Activated naive CD8-positive, alpha-beta T cell treated with anti-CD3 and anti-CD28 coated beads, Interleukin-2, amount 50 U/mL, for 24 hours (primary cell): ENCODE measurements around the gene PRSS12.

Experiments
- ATAC-seq: fragments of 150-1000 bp; cut with Tn5 transposase; one replicate; pipeline ENCODE4 v1.10.0; 2021
- DNase-seq: peaks from one replicate; pipeline ENCODE4 v3.0.0; 2021
- H3K27ac Mint-ChIP-seq: one replicate; pipeline ENCODE4 v1.8.0; 2021; ENCODE audit warnings: mild to moderate bottlenecking, mixed read lengths
- H3K27me3 Mint-ChIP-seq: one replicate; pipeline ENCODE4 v1.8.0; 2021; ENCODE audit warnings: mixed read lengths
- H3K36me3 Mint-ChIP-seq: one replicate; pipeline ENCODE4 v1.8.0; 2021; ENCODE audit warnings: low read depth, mixed read lengths
- H3K4me1 Mint-ChIP-seq: one replicate; pipeline ENCODE4 v1.8.0; 2021; ENCODE audit warnings: mixed read lengths
- H3K4me3 Mint-ChIP-seq: one replicate; pipeline ENCODE4 v1.8.0; 2021; ENCODE audit warnings: mild to moderate bottlenecking, moderate library complexity, mixed read lengths
- H3K9me3 Mint-ChIP-seq: one replicate; pipeline ENCODE4 v1.8.0; 2021; ENCODE audit warnings: mixed read lengths

PRSS12 gene

GRCh38 chr4:118265312-118266144 is 87.3 kb downstream of the PRSS12 start:
- Mint-ChIP-seq H3K4me3 (peak overlapping the region; percentile 38), H3K4me1 (peaks cover 2% of the 10 kb centered on the region), H3K36me3 (no peaks in the 10 kb centered on the region), H3K9me3 (no peaks in the 10 kb centered on the region), H3K27me3 (peaks cover 6% of the 10 kb centered on the region), H3K27ac (no peak overlapping the region)
- DNase-seq: peak; percentile 33
- ATAC-seq: peak; percentile 42

DNA sequence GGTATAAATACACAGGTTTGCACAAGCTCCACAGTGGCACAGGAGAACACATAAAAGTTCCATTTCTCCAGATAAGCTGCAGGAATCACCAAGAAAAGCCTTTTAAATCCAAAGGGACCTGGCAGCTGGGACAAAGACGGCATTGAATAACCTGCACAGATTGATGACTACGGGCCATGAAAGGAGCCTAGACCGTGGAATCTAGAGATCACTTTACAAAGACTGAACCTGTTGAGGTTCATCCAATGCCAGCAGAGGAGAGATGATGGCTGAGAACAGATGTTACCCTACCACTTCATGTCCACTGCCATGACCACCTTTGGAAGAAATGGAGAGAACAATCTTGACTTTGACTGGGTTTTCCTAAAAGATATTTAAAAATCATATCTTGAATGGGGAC is 88.7 kb downstream of the PRSS12 start:
- ATAC-seq (no peak), DNase-seq (no peak)
- Mint-ChIP-seq H3K36me3 (no peaks in the 10 kb centered on the region), H3K9me3 (no peaks in the 10 kb centered on the region), H3K27ac (no peak overlapping the region), H3K27me3 (peaks cover 5% of the 10 kb centered on the region), H3K4me3 (no peak overlapping the region), H3K4me1 (peaks cover 2% of the 10 kb centered on the region)

DNA sequence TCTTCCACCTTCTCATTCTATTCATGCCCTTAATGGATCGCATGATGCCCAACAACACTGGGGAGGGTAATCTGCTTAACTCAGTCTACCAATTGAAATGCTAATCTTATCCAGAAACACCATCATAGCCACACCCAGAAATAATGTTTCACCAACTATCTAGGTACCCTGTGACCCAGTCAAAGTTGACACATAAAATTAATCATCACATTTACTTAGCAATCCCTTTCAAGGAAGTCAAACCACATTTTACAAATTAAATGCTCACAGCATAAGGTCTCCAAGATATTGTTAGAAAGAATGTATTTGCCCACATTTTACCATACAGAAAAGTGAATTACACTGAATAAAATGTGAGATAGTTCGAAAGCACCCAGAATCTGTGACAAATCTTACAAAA is 92.5 kb downstream of the PRSS12 start:
- Mint-ChIP-seq H3K27ac (no peak overlapping the region), H3K36me3 (no peaks in the 10 kb centered on the region), H3K4me3 (no peak overlapping the region), H3K4me1 (peaks cover 2% of the 10 kb centered on the region), H3K9me3 (no peaks in the 10 kb centered on the region), H3K27me3 (peaks cover 5% of the 10 kb centered on the region)
- ATAC-seq: no peak
- no peak for DNase-seq

GRCh38 chr4:118259111-118259510 is 93.7 kb downstream of the PRSS12 start:
- DNase-seq (no peak), ATAC-seq (no peak)
- no peaks in the 10 kb centered on the region for H3K27me3 Mint-ChIP-seq
- H3K36me3 Mint-ChIP-seq: no peaks in the 10 kb centered on the region
- H3K9me3 Mint-ChIP-seq: no peaks in the 10 kb centered on the region
- no peak overlapping the region for H3K4me3 Mint-ChIP-seq
- H3K27ac Mint-ChIP-seq: no peak overlapping the region
- H3K4me1 Mint-ChIP-seq: no peaks in the 10 kb centered on the region

GRCh38 chr4:118254368-118254767 is 98.4 kb downstream of the PRSS12 start:
- ATAC-seq: no peak
- no peaks in the 10 kb centered on the region for H3K4me1 Mint-ChIP-seq
- H3K36me3 Mint-ChIP-seq: no peaks in the 10 kb centered on the region
- no peak overlapping the region for H3K27ac Mint-ChIP-seq
- no peak overlapping the region for H3K4me3 Mint-ChIP-seq
- no peak for DNase-seq
- no peaks in the 10 kb centered on the region for H3K9me3 Mint-ChIP-seq
- no peaks in the 10 kb centered on the region for H3K27me3 Mint-ChIP-seq

DNA sequence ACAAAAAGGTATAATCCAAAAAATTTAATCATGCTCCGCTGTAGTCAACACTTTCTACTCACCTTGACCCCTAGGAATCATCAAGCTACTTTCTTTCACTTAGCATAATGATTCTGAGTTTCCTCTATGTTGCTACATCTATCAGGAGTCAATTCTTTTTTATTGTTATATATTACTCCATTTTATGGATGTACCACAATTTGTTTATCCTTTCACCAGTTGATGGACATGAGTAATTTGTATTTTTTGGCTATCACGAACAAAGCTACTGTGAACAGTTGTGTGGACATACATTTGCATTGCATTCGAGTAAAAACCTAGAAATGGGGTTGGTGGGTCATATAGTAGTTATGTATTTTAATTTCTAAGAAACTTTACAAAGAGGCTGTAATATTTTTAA is 102.9 kb downstream of the PRSS12 start:
- Mint-ChIP-seq H3K9me3 (no peaks in the 10 kb centered on the region), H3K27ac (no peak overlapping the region), H3K4me1 (no peaks in the 10 kb centered on the region), H3K36me3 (no peaks in the 10 kb centered on the region), H3K4me3 (no peak overlapping the region), H3K27me3 (peaks cover 2% of the 10 kb centered on the region)
- ATAC-seq (no peak), DNase-seq (no peak)

DNA sequence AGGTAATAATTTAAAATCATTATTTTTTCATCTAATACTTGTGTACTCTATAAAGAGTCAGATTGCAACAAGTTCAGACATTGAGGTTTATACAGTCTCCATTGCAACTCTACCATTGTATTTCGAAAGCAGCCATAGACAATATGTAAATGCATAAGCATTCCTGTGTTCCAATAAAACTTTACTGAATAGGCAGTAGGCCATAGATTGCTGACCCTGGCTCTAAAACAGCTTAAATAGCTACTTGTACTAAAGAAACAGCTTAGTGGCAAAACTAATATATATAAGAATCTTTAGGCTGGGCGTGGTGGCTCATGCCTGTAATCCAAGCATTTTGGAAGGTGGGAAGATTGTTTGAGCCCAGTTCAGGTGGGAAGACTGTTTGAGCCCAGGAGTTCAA is 115.3 kb downstream of the PRSS12 start:
- no peaks in the 10 kb centered on the region for H3K9me3 Mint-ChIP-seq
- peaks cover 8% of the 10 kb centered on the region for H3K27me3 Mint-ChIP-seq
- H3K27ac Mint-ChIP-seq: no peak overlapping the region
- DNase-seq (no peak), ATAC-seq (no peak)
- H3K36me3 Mint-ChIP-seq: no peaks in the 10 kb centered on the region
- no peaks in the 10 kb centered on the region for H3K4me1 Mint-ChIP-seq
- no peak overlapping the region for H3K4me3 Mint-ChIP-seq

DNA sequence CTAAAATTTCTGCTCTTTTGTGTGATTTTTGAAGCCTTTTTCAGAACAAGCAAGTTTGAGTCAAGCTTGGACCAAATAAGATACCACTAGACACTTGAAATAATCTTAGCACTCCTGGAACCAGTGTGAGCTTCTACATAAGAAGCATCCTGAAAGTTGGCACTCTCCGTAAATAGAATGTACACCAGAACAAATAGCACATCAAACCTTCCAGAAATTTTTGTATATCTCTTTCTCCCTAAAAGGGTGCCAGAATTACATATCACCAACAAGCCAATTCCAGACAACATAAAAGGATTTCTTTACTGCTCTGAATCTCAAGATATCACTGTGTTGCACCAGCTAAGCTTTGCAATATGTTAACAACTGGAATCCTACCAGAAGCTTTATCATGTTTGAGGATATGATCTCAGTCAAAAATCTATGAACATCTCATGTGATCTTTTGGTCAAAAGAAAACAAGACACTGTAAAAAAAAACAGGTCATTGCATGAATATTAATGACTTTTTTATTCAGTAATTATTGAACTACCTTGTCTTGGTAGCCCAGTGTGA is 117.2 kb downstream of the PRSS12 start:
- no peak for DNase-seq
- Mint-ChIP-seq H3K4me3 (no peak overlapping the region), H3K9me3 (no peaks in the 10 kb centered on the region), H3K4me1 (no peaks in the 10 kb centered on the region), H3K27me3 (peaks cover 8% of the 10 kb centered on the region), H3K36me3 (no peaks in the 10 kb centered on the region), H3K27ac (no peak overlapping the region)
- ATAC-seq: no peak
